HK-2 (cell line): Measurements from ENCODE around the gene USP22.

Experiments used
- DNase-seq: peaks from one replicate; pipeline ENCODE4 v3.0.0-alpha.2; 2018; ENCODE audit not compliant: unreplicated experiment

USP22 gene

DNA sequence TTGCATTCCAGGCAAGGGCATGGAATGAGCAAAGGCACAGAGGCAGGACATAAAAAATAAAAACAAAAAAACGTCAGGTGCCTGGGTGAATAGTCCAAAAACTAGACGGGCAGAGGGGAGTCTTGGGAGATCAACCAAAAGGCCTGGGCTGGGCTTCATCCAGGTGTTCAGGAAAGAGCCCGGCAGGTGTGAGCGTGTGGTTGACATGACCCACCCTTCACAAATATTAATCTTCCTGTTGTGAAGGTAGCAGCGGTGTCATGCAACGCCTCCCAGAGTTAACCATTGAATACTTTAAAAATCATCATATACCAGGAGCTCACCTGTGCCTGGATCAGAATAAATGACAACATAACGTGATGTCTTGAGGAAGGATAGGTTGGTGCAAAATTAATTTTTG lies 90.6 kb downstream of the USP22 start:
- no peak for DNase-seq
